ENCODE results near the gene TDRD5. TPM values are rescaled to one million over a fixed set of nuclear protein-coding genes. Genes with fewer than 3 reads are reported as not detected.

Gene TDRD5
- total and polyA plus RNA-seq, 10 donors: 0.02 to 0.14 (median 0.05) TPM; not detected in 6

DNA sequence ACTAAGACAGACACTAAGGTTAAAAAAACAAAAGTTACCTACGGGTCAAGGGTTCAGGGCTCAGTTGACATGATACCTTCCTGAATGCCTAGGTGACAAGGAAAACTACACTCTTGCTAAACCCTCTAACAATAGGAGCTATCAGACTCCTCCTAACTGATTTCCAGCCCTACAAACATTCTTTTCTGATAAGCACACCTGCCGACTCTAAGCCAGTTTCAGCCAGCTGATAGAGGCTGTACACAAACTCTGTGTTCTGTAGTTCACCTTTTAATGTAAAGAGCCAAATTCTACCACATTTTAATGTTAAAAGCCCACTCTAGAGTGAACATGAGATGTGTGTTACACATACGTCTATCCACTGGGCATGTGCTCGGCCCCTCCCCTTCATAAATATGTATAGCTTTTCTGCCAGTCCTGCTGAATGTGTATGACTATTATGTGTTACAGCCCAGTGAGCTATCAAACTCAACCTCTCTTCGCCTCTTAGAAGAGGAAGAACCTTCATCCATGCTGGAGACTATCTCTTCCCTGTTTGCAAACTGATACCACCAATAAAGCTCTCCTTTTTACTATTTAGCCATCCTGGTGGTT is 111.4 kb downstream of the TDRD5 start:
- Histone ChIP-seq H3K4me1 (no peaks in the 10 kb centered on the region), H3K4me3 (no peak overlapping the region), H3K9me3 (no peaks in the 10 kb centered on the region), H3K27ac (no peak overlapping the region), H3K36me3 (no peaks in the 10 kb centered on the region), H3K27me3 (replicated peaks in 1 of 7) (no peaks in the 10 kb centered on the region)
- intact Hi-C loops (cut with DNase I; ENCODE audit: low total_unique reads): loop anchor here (10.0 kb wide), 1 partner anchor 472 kb away; no protein-coding TSS in a partner anchor
- TF ChIP-seq POLR2A (IDR thresholded peaks at IDR 0.05) (no peak), POLR2AphosphoS5 (IDR thresholded peaks at IDR 0.05) (no peak)
- TF ChIP-seq, protein P1, sequence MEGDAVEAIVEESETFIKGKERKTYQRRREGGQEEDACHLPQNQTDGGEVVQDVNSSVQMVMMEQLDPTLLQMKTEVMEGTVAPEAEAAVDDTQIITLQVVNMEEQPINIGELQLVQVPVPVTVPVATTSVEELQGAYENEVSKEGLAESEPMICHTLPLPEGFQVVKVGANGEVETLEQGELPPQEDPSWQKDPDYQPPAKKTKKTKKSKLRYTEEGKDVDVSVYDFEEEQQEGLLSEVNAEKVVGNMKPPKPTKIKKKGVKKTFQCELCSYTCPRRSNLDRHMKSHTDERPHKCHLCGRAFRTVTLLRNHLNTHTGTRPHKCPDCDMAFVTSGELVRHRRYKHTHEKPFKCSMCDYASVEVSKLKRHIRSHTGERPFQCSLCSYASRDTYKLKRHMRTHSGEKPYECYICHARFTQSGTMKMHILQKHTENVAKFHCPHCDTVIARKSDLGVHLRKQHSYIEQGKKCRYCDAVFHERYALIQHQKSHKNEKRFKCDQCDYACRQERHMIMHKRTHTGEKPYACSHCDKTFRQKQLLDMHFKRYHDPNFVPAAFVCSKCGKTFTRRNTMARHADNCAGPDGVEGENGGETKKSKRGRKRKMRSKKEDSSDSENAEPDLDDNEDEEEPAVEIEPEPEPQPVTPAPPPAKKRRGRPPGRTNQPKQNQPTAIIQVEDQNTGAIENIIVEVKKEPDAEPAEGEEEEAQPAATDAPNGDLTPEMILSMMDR (IDR thresholded peaks at IDR 0.05 in 8 of 11, conservative IDR thresholded peaks at IDR 0.05 in 3 of 11): no peak
- 80 to 94% (median 83%) methylated on average over 5 of the region's 5 CpGs for WGBS, 5 donors
- DNase-seq: no peak

DNA sequence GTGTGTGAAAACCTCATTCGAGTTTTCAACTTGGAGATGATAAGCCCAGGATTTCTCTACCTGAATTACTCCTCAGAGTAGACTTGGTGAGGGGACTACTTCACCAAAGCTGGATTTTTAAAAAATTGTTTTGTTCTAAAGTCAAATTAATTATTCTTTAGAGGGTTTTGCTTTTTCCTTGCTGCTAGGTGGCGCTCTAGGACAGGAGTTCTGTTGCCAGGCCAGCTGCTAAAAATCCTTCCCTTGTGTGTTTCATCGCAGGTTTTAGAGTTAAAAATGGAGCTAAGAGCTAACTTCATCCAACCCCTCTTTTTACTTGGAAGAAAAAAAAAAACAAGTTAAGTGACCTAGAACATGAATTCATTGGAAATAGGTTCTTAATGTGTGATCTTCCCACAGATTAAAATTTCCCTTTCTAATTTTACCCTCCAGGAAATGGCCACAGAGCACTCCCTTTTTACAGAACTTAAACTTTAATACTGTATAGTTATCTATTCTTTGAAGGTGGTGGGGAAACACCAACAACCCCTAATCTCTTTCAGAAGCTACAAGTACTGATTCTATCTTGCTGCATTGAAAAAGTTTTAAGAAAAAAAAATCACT is 114.8 kb downstream of the TDRD5 start:
- intact Hi-C loops (cut with DNase I; ENCODE audit: low total_unique reads): loop anchor here (5.0 to 10.0 kb wide), 2 partner anchors 106 to 468 kb away; no protein-coding TSS in a partner anchor
- Histone ChIP-seq H3K27me3 (replicated peaks in 1 of 7) (no peaks in the 10 kb centered on the region), H3K36me3 (no peaks in the 10 kb centered on the region), H3K4me3 (no peak overlapping the region), H3K4me1 (peaks cover 8 to 26% (median 18%) of the 10 kb centered on the region in 6 donors), H3K27ac (no peak overlapping the region), H3K9me3 (no peaks in the 10 kb centered on the region)
- 1 to 3% (median 2%) methylated on average over 3 of the region's 3 CpGs for WGBS, 5 donors
- no peak for TF ChIP-seq POLR2AphosphoS5 (IDR thresholded peaks at IDR 0.05)
- TF ChIP-seq, protein P1 (IDR thresholded peaks at IDR 0.05 in 8 of 11, conservative IDR thresholded peaks at IDR 0.05 in 3 of 11): peak; percentile 29 to 75 (median 57)
- no peak for TF ChIP-seq POLR2A (IDR thresholded peaks at IDR 0.05)
- no peak for DNase-seq

DNA sequence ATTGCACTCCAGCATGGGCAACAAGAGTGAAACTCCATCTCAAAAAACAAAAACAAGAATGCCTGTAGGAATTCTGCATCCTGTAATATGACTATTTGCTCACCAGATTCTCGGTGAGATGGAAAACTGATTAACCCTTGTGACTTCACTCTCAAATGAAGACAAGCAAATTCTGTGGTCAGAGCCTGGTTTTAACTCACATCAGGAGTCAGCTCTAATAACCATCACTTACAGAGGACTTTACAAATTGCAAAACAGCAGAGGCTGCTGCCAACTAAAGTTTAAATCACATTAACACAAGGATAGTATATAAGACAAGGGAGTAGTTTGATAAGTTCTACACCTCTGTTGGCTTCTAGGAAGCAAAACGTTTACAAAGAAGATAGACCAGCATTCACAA is 115.8 kb downstream of the TDRD5 start:
- no peak overlapping the region for H3K27ac ChIP-seq
- intact Hi-C loops (cut with DNase I; ENCODE audit: low total_unique reads): loop anchor here (5.0 to 10.0 kb wide), 2 partner anchors 105 to 467 kb away; no protein-coding TSS in a partner anchor
- H3K9me3 ChIP-seq: peaks cover 0 to 4% (median 0%) of the 10 kb centered on the region in 8 donors
- DNase-seq: no peak
- H3K36me3 ChIP-seq: no peaks in the 10 kb centered on the region
- no peak overlapping the region for H3K4me3 ChIP-seq
- H3K27me3 ChIP-seq (replicated peaks in 1 of 7): no peaks in the 10 kb centered on the region
- TF ChIP-seq POLR2AphosphoS5 (IDR thresholded peaks at IDR 0.05) (no peak), POLR2A (IDR thresholded peaks at IDR 0.05) (no peak)
- TF ChIP-seq, protein P1 (IDR thresholded peaks at IDR 0.05 in 8 of 11, conservative IDR thresholded peaks at IDR 0.05 in 3 of 11): no peak
- 56 to 90% (median 76%) methylated on average over 2 of the region's 2 CpGs for WGBS, 5 donors
- peaks cover 8 to 26% (median 18%) of the 10 kb centered on the region in 6 donors for H3K4me1 ChIP-seq
